Measurements from ENCODE around the gene RNF145. TPM values are rescaled to one million over a fixed set of nuclear protein-coding genes. Genes with fewer than 3 reads are reported as not detected.

RNF145 gene
- total and polyA plus RNA-seq, 10 of the 15 experiments (the other 5 are each of a cell fraction or from before 2014, with no cell fraction given): 9.7 to 58.1 (median 38.2) TPM

- TF ChIP-seq ZNF592 (IDR thresholded peaks at IDR 0.05) (no peak), ATF7 (IDR thresholded peaks at IDR 0.05; ENCODE audit: low read depth) (no peak), ETV6 (conservative IDR thresholded peaks at IDR 0.05 in 1 of 2, IDR thresholded peaks at IDR 0.05 in 1 of 2; ENCODE audit: borderline replicate concordance in 1 of 2, low read depth in 1 of 2) (no peak)
Measured at GRCh38 chr5:159152876-159153275, 56.5 kb downstream of the RNF145 start (continued).

- Histone ChIP-seq H3K27ac (ENCODE audit: control insufficient read depth, insufficient read depth) (no peak overlapping the region), H2AFZ (ENCODE audit: control insufficient read depth, low read depth, low read length) (no peak overlapping the region), H4K20me1 (ENCODE audit: control insufficient read depth, insufficient read depth) (no peaks in the 10 kb centered on the region), H3K4me3 (no peak overlapping the region), H3K9ac (ENCODE audit: control insufficient read depth, insufficient read depth, low read length) (no peak overlapping the region), H3K79me2 (ENCODE audit: control insufficient read depth, insufficient read depth, low read length) (no peaks in the 10 kb centered on the region), H3K4me2 (ENCODE audit: control insufficient read depth, insufficient read depth) (no peak overlapping the region), H3K4me1 (ENCODE audit: control insufficient read depth, insufficient read depth, low read length) (no peaks in the 10 kb centered on the region), H3K9me3 (replicated peaks; ENCODE audit: control insufficient read depth, insufficient read depth, low read length) (no peaks in the 10 kb centered on the region), H3K27me3 (replicated peaks in 1 of 2; ENCODE audit: control insufficient read depth in 2 of 2, insufficient read depth in 2 of 2, low read length in 1 of 2) (no peaks in the 10 kb centered on the region), H3K36me3 (ENCODE audit: control insufficient read depth in 2 of 2, insufficient read depth in 2 of 2, low read length in 1 of 2) (no peaks in the 10 kb centered on the region; a peak in 1 of 4 replicates)
- ChIA-PET RAD21 (ENCODE audit: unreplicated experiment) (no interaction called here), CTCF (interaction anchor here (1.0 kb wide), 1 partner anchor 453 kb away, joined by 4 read pairs; no protein-coding TSS in a partner anchor), POLR2A (no interaction called here), SMC1A (ENCODE audit: uncharacterized antibody, unreplicated experiment) (no interaction called here)
- in situ Hi-C loops (cut with MboI) (no loop called here), intact Hi-C loops (cut with micrococcal nuclease; ENCODE audit: unreplicated experiment) (no loop called here)
- WGBS (ENCODE audit: insufficient coverage, insufficient replicate concordance, low lambda C conversion rate, missing lambda C conversion rate): 70% methylated on average over 7 of the region's 7 CpGs
- no peak for FAIRE-seq
- ATAC-seq: no peak
- no TSS peak for BruUV-seq (replicated peaks)
- no peak for DNase-seq (ENCODE audit: low read depth, low spot score)
- TF ChIP-seq SUZ12 (IDR thresholded peaks at IDR 0.05; ENCODE audit: unreplicated experiment): no peak
Measured at GRCh38 chr5:159149085-159149484, 60.3 kb downstream of the RNF145 start.
